Esophagus muscularis mucosa (tissue), 4 donors: ENCODE results near the gene KLHL29.

Experiments
- EP300 ChIP-seq: sonication (generic); formaldehyde crosslinking; IDR thresholded peaks from one replicate; pipeline ENCODE4 v1.6.1; 2017; ENCODE audit warnings: antibody characterized with exemption
- POLR2A ChIP-seq: fragments of 450-650 bp; IDR thresholded peaks from one replicate; pipeline ENCODE4 v1.6.1; 2017; ENCODE audit warnings: antibody characterized with exemption, moderate library complexity, mild to moderate bottlenecking, low read depth
- POLR2AphosphoS5 ChIP-seq, 2 donors: sonication (generic); formaldehyde crosslinking; IDR thresholded peaks; one replicate each; pipeline ENCODE4 v1.6.1; 2017; ENCODE audit warnings: antibody characterized with exemption in 2 of 2
- TF ChIP-seq, protein P1 (sequence below), 3 experiments: fragments of 200-600 bp in 2 of 3; fragments of 450-650 bp in 1 of 3; sonication (generic) in 2 of 3; IDR thresholded peaks; one replicate each; pipeline ENCODE4 v1.5.1; 2017 to 2019; ENCODE audit warnings: antibody characterized with exemption in 3 of 3, mild to moderate bottlenecking in 2 of 3, moderate library complexity in 1 of 3

DNA sequence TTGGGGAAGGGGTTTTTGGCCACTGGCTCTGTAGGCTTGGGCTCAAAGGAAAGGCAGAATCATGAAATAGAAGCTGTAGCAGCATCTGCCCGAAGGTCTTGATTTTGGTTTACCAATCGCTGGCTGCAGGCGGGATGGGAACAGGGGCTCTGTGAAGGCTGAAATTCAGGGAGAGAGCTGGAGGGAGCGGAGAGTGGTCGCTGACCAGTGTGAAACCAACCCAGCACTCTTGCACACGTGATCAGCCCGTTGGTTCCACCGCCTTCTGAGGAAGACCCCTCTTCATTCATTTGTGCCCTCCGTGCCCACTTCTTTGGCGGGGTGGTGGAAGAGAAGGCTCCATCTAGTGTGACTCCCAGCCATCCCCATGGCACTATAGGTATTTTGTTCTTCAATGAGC, 82.6 kb downstream of the KLHL29 start:
- TF ChIP-seq, protein P1, sequence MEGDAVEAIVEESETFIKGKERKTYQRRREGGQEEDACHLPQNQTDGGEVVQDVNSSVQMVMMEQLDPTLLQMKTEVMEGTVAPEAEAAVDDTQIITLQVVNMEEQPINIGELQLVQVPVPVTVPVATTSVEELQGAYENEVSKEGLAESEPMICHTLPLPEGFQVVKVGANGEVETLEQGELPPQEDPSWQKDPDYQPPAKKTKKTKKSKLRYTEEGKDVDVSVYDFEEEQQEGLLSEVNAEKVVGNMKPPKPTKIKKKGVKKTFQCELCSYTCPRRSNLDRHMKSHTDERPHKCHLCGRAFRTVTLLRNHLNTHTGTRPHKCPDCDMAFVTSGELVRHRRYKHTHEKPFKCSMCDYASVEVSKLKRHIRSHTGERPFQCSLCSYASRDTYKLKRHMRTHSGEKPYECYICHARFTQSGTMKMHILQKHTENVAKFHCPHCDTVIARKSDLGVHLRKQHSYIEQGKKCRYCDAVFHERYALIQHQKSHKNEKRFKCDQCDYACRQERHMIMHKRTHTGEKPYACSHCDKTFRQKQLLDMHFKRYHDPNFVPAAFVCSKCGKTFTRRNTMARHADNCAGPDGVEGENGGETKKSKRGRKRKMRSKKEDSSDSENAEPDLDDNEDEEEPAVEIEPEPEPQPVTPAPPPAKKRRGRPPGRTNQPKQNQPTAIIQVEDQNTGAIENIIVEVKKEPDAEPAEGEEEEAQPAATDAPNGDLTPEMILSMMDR (IDR thresholded peaks at IDR 0.05): no peak
- TF ChIP-seq POLR2A (no peak), POLR2AphosphoS5 (IDR thresholded peaks at IDR 0.05) (no peak), EP300 (no peak)
